Lower lobe of right lung (tissue), 2 donors: ENCODE measurements around the gene TLE7. TPM values are rescaled to one million over a fixed set of nuclear protein-coding genes. Genes with fewer than 3 reads are reported as not detected.
A peak's percentile ranks its signal among the peaks of the same experiment; 100 is the strongest.

Experiments used
- ATAC-seq, 2 donors: fragments of 200-7000 bp; cut with Tn5 transposase; one replicate each; pipeline ENCODE4 v1.9.1; 2020 to 2022; ENCODE audit warnings: mild to moderate bottlenecking in 2 of 2, moderate library complexity in 2 of 2
- DNase-seq: peaks from one replicate; pipeline ENCODE4 v3.0.0-alpha.2; 2020
- H3K27ac ChIP-seq: fragments of 200-600 bp; one replicate; pipeline ENCODE4 v1.8.0; 2022
- H3K27me3 ChIP-seq: fragments of 200-600 bp; one replicate; pipeline ENCODE4 v1.8.0; 2022; ENCODE audit warnings: low read depth
- H3K36me3 ChIP-seq: fragments of 200-600 bp; one replicate; pipeline ENCODE4 v1.8.0; 2022; ENCODE audit warnings: mild to moderate bottlenecking
- H3K4me1 ChIP-seq: fragments of 200-600 bp; one replicate; pipeline ENCODE4 v1.8.0; 2022
- H3K4me3 ChIP-seq: fragments of 200-600 bp; one replicate; pipeline ENCODE4 v1.8.0; 2022; ENCODE audit warnings: mild to moderate bottlenecking
- H3K9me3 ChIP-seq: fragments of 200-600 bp; one replicate; pipeline ENCODE4 v1.8.0; 2022
- intact Hi-C: fragments of 100-400 bp; cut with DNase I; formaldehyde crosslinking; loops from one replicate; pipeline ENCODE4 v1.11.0; 2022
- total RNA-seq: library from RNA; stranded (reverse); fragmentation: NEBNext Ultra II Directional; extraction: Animal tissue kit (Norgen Biotek cat#: 25700); gene quantifications from one replicate; pipeline ENCODE4 v1.2.1, GENCODE V29; 2021
- TF ChIP-seq, protein P1 (sequence below): fragments of 200-600 bp; IDR thresholded peaks from one replicate; pipeline ENCODE4 v1.8.0; 2022; ENCODE audit warnings: antibody characterized with exemption, mild to moderate bottlenecking
- donor health status: DM: no; HTN: yes; CAD: no; lungs with severe emphysema.

TLE7 gene
- total RNA-seq, 1 donor from 2014 or later = not detected

GRCh38 chr16:71482569-71482968 lies 40.7 kb upstream of the TLE7 start:
- Histone ChIP-seq H3K4me3 (no peak overlapping the region), H3K27me3 (no peaks in the 10 kb centered on the region), H3K27ac (no peak overlapping the region), H3K36me3 (peaks cover 20% of the 10 kb centered on the region), H3K4me1 (peaks cover 14% of the 10 kb centered on the region), H3K9me3 (no peaks in the 10 kb centered on the region)
- ATAC-seq (no peak), DNase-seq (no peak)
- TF ChIP-seq, protein P1, sequence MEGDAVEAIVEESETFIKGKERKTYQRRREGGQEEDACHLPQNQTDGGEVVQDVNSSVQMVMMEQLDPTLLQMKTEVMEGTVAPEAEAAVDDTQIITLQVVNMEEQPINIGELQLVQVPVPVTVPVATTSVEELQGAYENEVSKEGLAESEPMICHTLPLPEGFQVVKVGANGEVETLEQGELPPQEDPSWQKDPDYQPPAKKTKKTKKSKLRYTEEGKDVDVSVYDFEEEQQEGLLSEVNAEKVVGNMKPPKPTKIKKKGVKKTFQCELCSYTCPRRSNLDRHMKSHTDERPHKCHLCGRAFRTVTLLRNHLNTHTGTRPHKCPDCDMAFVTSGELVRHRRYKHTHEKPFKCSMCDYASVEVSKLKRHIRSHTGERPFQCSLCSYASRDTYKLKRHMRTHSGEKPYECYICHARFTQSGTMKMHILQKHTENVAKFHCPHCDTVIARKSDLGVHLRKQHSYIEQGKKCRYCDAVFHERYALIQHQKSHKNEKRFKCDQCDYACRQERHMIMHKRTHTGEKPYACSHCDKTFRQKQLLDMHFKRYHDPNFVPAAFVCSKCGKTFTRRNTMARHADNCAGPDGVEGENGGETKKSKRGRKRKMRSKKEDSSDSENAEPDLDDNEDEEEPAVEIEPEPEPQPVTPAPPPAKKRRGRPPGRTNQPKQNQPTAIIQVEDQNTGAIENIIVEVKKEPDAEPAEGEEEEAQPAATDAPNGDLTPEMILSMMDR = no peak
- intact Hi-C loops = no loop called here

- no peaks in the 10 kb centered on the region for H3K27me3 ChIP-seq
Measured at GRCh38 chr16:71480956-71481355, 39.1 kb upstream of the TLE7 start.

DNA sequence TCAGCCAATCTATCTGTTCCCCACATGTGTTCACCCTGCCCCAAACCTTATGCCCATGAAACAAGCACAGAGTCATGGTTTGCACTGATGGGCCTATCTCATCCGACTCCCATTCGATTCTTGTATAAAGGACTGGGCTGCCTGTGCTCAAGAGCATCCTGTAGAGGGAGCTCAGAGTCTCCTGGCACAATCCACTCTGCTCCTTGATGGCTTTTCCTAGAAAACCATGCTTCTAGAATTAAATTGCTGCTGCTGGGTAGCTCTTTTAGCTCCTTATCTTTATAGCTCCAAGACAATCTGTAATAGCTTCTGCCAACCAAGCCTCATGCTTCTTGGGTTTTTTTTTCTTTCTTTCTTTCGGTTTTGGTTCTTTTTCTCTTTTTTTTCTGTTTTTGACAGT lies 37.6 kb upstream of the TLE7 start:
- Histone ChIP-seq H3K36me3 (peaks cover 51% of the 10 kb centered on the region), H3K9me3 (no peaks in the 10 kb centered on the region), H3K4me1 (peaks cover 9% of the 10 kb centered on the region), H3K4me3 (no peak overlapping the region), H3K27me3 (no peaks in the 10 kb centered on the region), H3K27ac (no peak overlapping the region)
- ATAC-seq (no peak), DNase-seq (no peak)
- intact Hi-C loops = no loop called here
- TF ChIP-seq, protein P1 = peak; percentile 25

More at GRCh38 chr16:71480956-71481355, 39.1 kb upstream of the TLE7 start:
- DNase-seq = no peak
- peaks cover 14% of the 10 kb centered on the region for H3K4me1 ChIP-seq
- peaks cover 36% of the 10 kb centered on the region for H3K36me3 ChIP-seq
- H3K27ac ChIP-seq = no peak overlapping the region
- intact Hi-C loops = no loop called here
- no peak for ATAC-seq
- no peak overlapping the region for H3K4me3 ChIP-seq
- TF ChIP-seq, protein P1 = no peak
- no peaks in the 10 kb centered on the region for H3K9me3 ChIP-seq

DNA sequence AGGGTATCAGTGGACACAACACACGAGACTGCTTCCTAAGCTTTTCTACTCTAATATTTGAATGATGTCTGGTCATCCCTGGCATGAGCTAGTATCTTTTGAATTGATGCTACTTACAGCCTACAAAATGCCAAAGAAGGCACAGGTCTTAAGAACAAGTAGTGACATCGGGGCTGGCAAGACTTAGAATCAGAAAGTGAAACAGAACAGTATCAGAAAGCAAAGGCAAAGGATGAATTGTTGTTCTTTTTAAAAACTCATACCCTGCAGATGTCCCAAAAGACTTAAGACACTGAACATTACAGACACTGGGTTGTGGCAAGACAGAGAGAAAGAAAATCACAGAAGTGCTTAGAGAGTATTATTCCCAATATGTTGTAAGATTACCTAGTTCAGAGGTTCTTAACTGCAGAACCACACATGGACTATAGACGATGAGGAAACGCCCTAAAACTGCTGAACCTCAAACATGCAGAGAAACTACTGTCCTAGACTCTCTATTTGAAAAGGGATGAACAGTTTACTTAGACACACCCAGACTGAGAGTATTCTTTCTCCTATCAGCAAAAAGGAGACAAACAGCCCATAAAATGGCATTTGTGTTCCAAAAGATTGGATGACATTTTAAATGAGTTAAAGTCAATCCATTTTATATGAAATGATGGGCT lies 34.7 kb upstream of the TLE7 start:
- Histone ChIP-seq H3K27me3 (no peaks in the 10 kb centered on the region), H3K4me3 (no peak overlapping the region), H3K36me3 (peaks cover 56% of the 10 kb centered on the region), H3K9me3 (no peaks in the 10 kb centered on the region), H3K4me1 (no peaks in the 10 kb centered on the region), H3K27ac (no peak overlapping the region)
- TF ChIP-seq, protein P1 = no peak
- ATAC-seq (no peak), DNase-seq (no peak)
- intact Hi-C loops = no loop called here

DNA sequence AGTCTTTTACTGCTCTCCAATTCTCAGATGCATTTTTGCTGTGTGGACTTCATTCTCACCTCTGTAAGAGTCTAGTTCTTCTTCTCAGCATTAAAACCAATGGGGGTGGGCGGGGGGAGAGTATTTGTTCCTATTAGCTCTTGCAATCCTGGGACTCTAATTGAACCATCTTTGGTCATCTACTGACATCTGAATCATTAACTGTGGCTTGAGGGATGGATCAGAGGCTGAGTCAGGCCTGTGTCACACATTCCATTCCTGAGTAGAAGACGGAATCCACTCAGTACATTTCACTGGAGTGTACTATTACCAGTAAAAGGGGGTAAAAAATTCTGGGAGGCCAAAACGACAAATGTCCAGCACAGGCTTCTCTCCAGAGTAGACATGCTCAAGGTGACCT lies 33.0 kb upstream of the TLE7 start:
- H3K4me3 ChIP-seq = no peak overlapping the region
- no peaks in the 10 kb centered on the region for H3K4me1 ChIP-seq
- intact Hi-C loops = no loop called here
- DNase-seq (no peak), ATAC-seq (no peak)
- H3K9me3 ChIP-seq = no peaks in the 10 kb centered on the region
- no peaks in the 10 kb centered on the region for H3K27me3 ChIP-seq
- TF ChIP-seq, protein P1 = no peak
- no peak overlapping the region for H3K27ac ChIP-seq
- H3K36me3 ChIP-seq = peaks cover 50% of the 10 kb centered on the region
